Neural cell (in vitro differentiated cells): ENCODE measurements around the gene EML4.

ENCODE experiments used
- CTCF ChIP-seq: fragments of 450-650 bp; IDR thresholded peaks from 2 replicates; pipeline ENCODE4 v1.5.1; 2014; ENCODE audit warnings: antibody characterized with exemption, mild to moderate bottlenecking, moderate library complexity; ENCODE audit not compliant: poor library complexity, severe bottlenecking
- REST ChIP-seq: IDR thresholded peaks from 2 replicates; pipeline ENCODE4 v1.6.1; 2012; ENCODE audit warnings: borderline replicate concordance

- TF ChIP-seq REST = no peak
- TF ChIP-seq CTCF = no peak
Observed at GRCh38 chr2:42336361-42336965, 167.3 kb downstream of the EML4 start.
